HepG2 (cell line): ENCODE data around the gene ZNF804A. TPM values are rescaled to one million over a fixed set of nuclear protein-coding genes. Genes with fewer than 3 reads are reported as not detected.
A peak's percentile ranks its signal among the peaks of the same experiment; 100 is the strongest.

Experiments
- ATAC-seq: fragments of 200-7000 bp; cut with Tn5 transposase; 3 replicates; pipeline ENCODE4 v1.9.1; 2020; ENCODE audit warnings: mild to moderate bottlenecking, moderate library complexity
- BruUV-seq: library from RNA; stranded (reverse); fragments of 400-500 nt; replicated peaks from 2 replicates; lab custom pipeline; 2021; lab: Mats Ljungman, UMichigan
- CTCF ChIA-PET: fragments of 300-600 bp; formaldehyde crosslinking; extraction: SDS; loops from one replicate; lab custom pipeline; 2021; ENCODE audit warnings: low total read pairs, inconsistent platforms, low intra/inter-chr PET ratio; lab: Yijun Ruan, JAX
- POLR2A ChIA-PET: fragments of 350-600 bp; sonication (Branson Sonifier 250); formaldehyde crosslinking; loops from one replicate; lab custom pipeline; 2020; ENCODE audit warnings: antibody characterized with exemption, inconsistent platforms; lab: Yijun Ruan, JAX
- DNase-seq: peaks from one replicate; pipeline ENCODE4 v3.0.0-alpha.2; 2015; ENCODE audit warnings: low spot score
- FAIRE-seq: peaks from 3 replicates; lab custom pipeline; 2011; peaks lifted over from hg19 to GRCh38; lab: Jason Lieb, UNC
- H2AFZ ChIP-seq: one replicate; pipeline ENCODE4 v1.6.1; 2011; ENCODE audit warnings: low read length, inconsistent platforms
- H3K27ac ChIP-seq: fragments of 300-600 bp; 3 replicates; pipeline ENCODE4 v1.8.0; 2011; ENCODE audit warnings: mixed run types, mild to moderate bottlenecking, mixed read lengths, low read length, inconsistent platforms; ENCODE audit not compliant: insufficient read depth; ENCODE audit errors: extremely low read length
- H3K27me3 ChIP-seq, 2 experiments: fragments of 200-600 bp in 1 of 2; 2 replicates in 1 of 2; 3 replicates in 1 of 2; pipeline versions ENCODE4 v1.6.0 to v1.8.0; 2011; ENCODE audit warnings: low read length in 2 of 2, mild to moderate bottlenecking in 2 of 2, moderate library complexity in 2 of 2, inconsistent platforms in 1 of 2; ENCODE audit not compliant: insufficient read depth in 2 of 2, control insufficient read depth in 1 of 2
- H3K36me3 ChIP-seq, 2 experiments: fragments of 200-600 bp in 1 of 2; replicated peaks in 1 of 2; 2 replicates in 1 of 2; 3 replicates in 1 of 2; pipeline versions ENCODE4 v1.5.1 to v1.8.0; 2011; ENCODE audit warnings: low read length in 2 of 2, inconsistent platforms in 1 of 2; ENCODE audit not compliant: insufficient read depth in 2 of 2, control insufficient read depth in 1 of 2
- H3K4me1 ChIP-seq: 2 replicates; pipeline ENCODE4 v1.5.1; 2012; ENCODE audit warnings: low read length, inconsistent platforms; ENCODE audit not compliant: insufficient read depth
- H3K4me2 ChIP-seq: 2 replicates; pipeline ENCODE4 v1.6.0; 2011; ENCODE audit warnings: low read depth, low read length, inconsistent platforms
- H3K4me3 ChIP-seq, 3 experiments: fragments of 200-600 bp in 1 of 3; sonication (generic), shearing (Covaris generic) in 1 of 3; replicated peaks in 1 of 3; 2 replicates each; pipeline ENCODE4 v1.5.1; 2011 to 2016; ENCODE audit warnings: low read length in 3 of 3, inconsistent platforms in 2 of 3, low read depth in 2 of 3, mild to moderate bottlenecking in 2 of 3, control low read depth in 1 of 3, mixed read lengths in 1 of 3; ENCODE audit not compliant: insufficient read depth in 1 of 3
- H3K79me2 ChIP-seq: one replicate; pipeline ENCODE4 v1.6.1; 2011; ENCODE audit warnings: low read length, inconsistent platforms; ENCODE audit not compliant: insufficient read depth
- H3K9ac ChIP-seq: 2 replicates; pipeline ENCODE4 v1.6.0; 2011; ENCODE audit warnings: mild to moderate bottlenecking, low read depth, low read length, inconsistent platforms; ENCODE audit not compliant: insufficient read depth
- H3K9me3 ChIP-seq: 2 replicates; pipeline ENCODE4 v1.5.1; 2012; ENCODE audit warnings: mild to moderate bottlenecking, low read length
- H4K20me1 ChIP-seq: 2 replicates; pipeline ENCODE4 v1.6.0; 2011; ENCODE audit warnings: inconsistent platforms, mild to moderate bottlenecking, low read length, moderate library complexity; ENCODE audit not compliant: insufficient read depth
- NCOR1 ChIP-seq: fragments of 200-600 bp; sonication (generic); IDR thresholded peaks from 2 replicates; pipeline ENCODE4 v1.7.0; 2017; ENCODE audit warnings: antibody characterized with exemption, low read length, borderline replicate concordance
- TCF7 ChIP-seq: sonication (generic); IDR thresholded peaks from 2 replicates; pipeline ENCODE4 v1.6.1; 2016; ENCODE audit warnings: antibody characterized with exemption, low read depth
- TCF7L2 ChIP-seq: IDR thresholded peaks from 2 replicates; pipeline ENCODE4 v1.6.1; 2011; ENCODE audit warnings: mild to moderate bottlenecking, low read depth, low read length, moderate library complexity
- WGBS: methylation state at CpG from one replicate; pipeline ENCODE4 v1.1.6; 2017; ENCODE audit warnings: low lambda C conversion rate; 5-methylcytosine and 5-hydroxymethylcytosine counted together
- in situ Hi-C: cut with HindIII; loops from 2 replicates; pipeline ENCODE4 v1.10.0; 2017; ENCODE audit warnings: low pct_unique_long_range_greater_than_20kb; ENCODE audit not compliant: extremely low pct_ligation_motif_present
- intact Hi-C: fragments of 100-400 bp; cut with micrococcal nuclease; formaldehyde crosslinking; loops from one replicate; pipeline ENCODE4 v1.10.0; 2022; ENCODE audit not compliant: unreplicated experiment
- polyA plus RNA-seq, 8 experiments: library from polyadenylated mRNA; depleted of rRNA in 3 of 8; stranded (reverse) in 7 of 8; unstranded in 1 of 8; fragments of >200 nt; fragmentation: Illumina TruSeq in 4 of 8; extraction: Trizol in 4 of 8; gene quantifications; 2 replicates each; pipeline versions ENCODE4 v1.2.1 to v1.2.3, GENCODE V29; 2011 to 2016; ENCODE audit warnings: low read depth in 4 of 8, missing spikeins in 1 of 8, mixed read lengths in 1 of 8; ENCODE audit not compliant: insufficient read depth in 1 of 8
- total RNA-seq, 5 experiments: library from RNA; depleted of rRNA; stranded (reverse); fragments of >200 nt; fragmentation: Illumina TruSeq; extraction: Trizol; gene quantifications; 2 replicates each; pipeline ENCODE4 v1.2.3, GENCODE V29; 2016; ENCODE audit warnings: low read depth in 1 of 5
- TF ChIP-seq, protein P1 (sequence below): sonication (generic); formaldehyde crosslinking; IDR thresholded peaks from 2 replicates; pipeline ENCODE4 v1.4.0; 2020; ENCODE audit warnings: missing genetic modification reagents, borderline replicate concordance

ZNF804A gene
- total and polyA plus RNA-seq, 2 of the 13 experiments (the other 11 are each of a cell fraction or from before 2014, with no cell fraction given): 0.07 to 0.09 TPM

DNA sequence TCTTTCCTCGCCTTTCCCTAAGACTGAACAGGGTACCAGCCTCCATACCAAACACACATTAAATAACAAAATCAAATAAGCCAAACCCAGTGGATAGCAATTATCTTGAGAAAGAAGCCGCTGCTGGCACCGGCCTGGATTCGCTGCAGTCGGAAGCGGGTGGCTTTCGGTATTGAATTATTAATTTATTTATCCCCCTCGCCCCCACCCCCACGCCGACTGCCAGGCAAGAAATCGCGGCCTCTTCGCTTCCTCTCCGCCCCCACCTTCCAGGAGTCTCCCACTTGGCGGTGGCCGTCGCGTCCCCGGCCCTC lies 370 bp upstream of the ZNF804A start:
- POLR2A ChIA-PET: no interaction called here
- H3K9ac ChIP-seq: no peak overlapping the region
- H3K36me3 ChIP-seq: no peaks in the 10 kb centered on the region
- intact Hi-C loops: no loop called here
- H3K79me2 ChIP-seq: no peaks in the 10 kb centered on the region
- H3K4me2 ChIP-seq: peak overlapping the region; percentile 66
- H2AFZ ChIP-seq: no peak overlapping the region
- H3K9me3 ChIP-seq: no peaks in the 10 kb centered on the region
- DNase-seq (no peak), FAIRE-seq (no peak), ATAC-seq (no peak)
- 1% methylated on average over 19 of the region's 19 CpGs for WGBS
- no TSS peak for BruUV-seq
- no peaks in the 10 kb centered on the region for H4K20me1 ChIP-seq
- H3K27me3 ChIP-seq: peaks cover 8 to 32% of the 10 kb centered on the region in 2 experiments
- in situ Hi-C loops: no loop called here
- no peak overlapping the region for H3K27ac ChIP-seq
- CTCF ChIA-PET: no interaction called here
- peak overlapping the region; percentile 39 to 66 (median 59); a peak in 5 of 6 replicates for H3K4me3 ChIP-seq
- TF ChIP-seq, protein P1, sequence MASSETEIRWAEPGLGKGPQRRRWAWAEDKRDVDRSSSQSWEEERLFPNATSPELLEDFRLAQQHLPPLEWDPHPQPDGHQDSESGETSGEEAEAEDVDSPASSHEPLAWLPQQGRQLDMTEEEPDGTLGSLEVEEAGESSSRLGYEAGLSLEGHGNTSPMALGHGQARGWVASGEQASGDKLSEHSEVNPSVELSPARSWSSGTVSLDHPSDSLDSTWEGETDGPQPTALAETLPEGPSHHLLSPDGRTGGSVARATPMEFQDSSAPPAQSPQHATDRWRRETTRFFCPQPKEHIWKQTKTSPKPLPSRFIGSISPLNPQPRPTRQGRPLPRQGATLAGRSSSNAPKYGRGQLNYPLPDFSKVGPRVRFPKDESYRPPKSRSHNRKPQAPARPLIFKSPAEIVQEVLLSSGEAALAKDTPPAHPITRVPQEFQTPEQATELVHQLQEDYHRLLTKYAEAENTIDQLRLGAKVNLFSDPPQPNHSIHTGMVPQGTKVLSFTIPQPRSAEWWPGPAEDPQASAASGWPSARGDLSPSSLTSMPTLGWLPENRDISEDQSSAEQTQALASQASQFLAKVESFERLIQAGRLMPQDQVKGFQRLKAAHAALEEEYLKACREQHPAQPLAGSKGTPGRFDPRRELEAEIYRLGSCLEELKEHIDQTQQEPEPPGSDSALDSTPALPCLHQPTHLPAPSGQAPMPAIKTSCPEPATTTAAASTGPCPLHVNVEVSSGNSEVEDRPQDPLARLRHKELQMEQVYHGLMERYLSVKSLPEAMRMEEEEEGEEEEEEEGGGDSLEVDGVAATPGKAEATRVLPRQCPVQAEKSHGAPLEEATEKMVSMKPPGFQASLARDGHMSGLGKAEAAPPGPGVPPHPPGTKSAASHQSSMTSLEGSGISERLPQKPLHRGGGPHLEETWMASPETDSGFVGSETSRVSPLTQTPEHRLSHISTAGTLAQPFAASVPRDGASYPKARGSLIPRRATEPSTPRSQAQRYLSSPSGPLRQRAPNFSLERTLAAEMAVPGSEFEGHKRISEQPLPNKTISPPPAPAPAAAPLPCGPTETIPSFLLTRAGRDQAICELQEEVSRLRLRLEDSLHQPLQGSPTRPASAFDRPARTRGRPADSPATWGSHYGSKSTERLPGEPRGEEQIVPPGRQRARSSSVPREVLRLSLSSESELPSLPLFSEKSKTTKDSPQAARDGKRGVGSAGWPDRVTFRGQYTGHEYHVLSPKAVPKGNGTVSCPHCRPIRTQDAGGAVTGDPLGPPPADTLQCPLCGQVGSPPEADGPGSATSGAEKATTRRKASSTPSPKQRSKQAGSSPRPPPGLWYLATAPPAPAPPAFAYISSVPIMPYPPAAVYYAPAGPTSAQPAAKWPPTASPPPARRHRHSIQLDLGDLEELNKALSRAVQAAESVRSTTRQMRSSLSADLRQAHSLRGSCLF (CRISPR knock-in tag): no peak
- no peak for TF ChIP-seq TCF7L2
- no peak for TF ChIP-seq NCOR1
- no peak for TF ChIP-seq TCF7
- peaks cover 26% of the 10 kb centered on the region for H3K4me1 ChIP-seq
